GM13976 (cell line): Measurements from ENCODE around the gene ODF2L.

Experiments used
- DNase-seq: peaks from one replicate; pipeline ENCODE4 v3.0.0; 2012; ENCODE audit warnings: low spot score
- CTCF ChIP-seq: IDR thresholded peaks from 2 replicates; pipeline ENCODE4 v1.5.1; 2012; ENCODE audit warnings: borderline replicate concordance, mild to moderate bottlenecking; ENCODE audit not compliant: insufficient read depth; ENCODE audit errors: extremely low read depth, missing control alignments, control extremely low read depth
- in situ Hi-C: fragments of 300-500 bp; cut with MboI; formaldehyde crosslinking; loops from one replicate; pipeline ENCODE4 v1.12.0; 2022; ENCODE audit warnings: low sequenced_read_pairs, mixed read lengths, inconsistent platforms; ENCODE audit not compliant: unreplicated experiment

Gene ODF2L

DNA sequence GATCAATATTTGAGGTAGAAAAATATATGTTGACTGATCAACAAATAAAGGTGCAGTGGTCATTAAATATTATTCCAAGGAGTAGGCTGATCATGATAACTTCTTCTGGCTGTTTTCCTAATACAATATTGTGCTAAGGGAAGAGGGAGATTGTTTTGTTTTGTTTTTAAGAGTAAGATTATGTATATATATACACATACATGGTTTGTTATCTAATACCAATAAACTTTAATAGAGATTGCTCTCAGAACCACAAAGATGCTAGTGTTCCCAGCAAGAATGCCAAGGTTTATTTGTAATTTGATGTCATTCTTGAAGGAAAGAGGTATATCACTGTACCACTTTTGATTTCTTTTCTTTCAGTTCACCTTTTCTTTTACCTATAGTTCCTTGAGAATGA is 37.9 kb upstream of the ODF2L start:
- TF ChIP-seq CTCF = no peak
- DNase-seq = no peak
- in situ Hi-C loops = no loop called here

- no peak for DNase-seq
- TF ChIP-seq CTCF = no peak
- in situ Hi-C loops = no loop called here
Observed at GRCh38 chr1:86430376-86430775, 34.3 kb upstream of the ODF2L start.

DNA sequence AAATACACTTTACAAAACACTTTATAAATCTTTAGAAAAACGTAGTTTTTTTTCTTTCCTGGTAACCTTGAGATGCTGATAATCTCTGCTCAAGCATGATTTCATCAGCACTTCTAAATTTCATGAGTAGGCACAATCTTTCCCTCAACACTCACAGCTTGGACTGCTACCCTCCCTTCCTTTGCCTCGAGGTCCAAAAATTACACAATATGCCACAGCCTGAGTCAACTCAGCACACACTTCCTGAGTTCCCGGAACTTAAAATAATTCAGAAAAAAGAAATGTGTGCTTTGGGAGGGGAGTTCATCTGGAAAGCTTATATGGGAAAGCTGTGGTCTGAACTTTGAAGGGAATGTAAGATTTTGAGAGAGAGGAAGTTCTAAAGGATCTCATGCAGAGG is 33.7 kb upstream of the ODF2L start:
- no peak for TF ChIP-seq CTCF
- no peak for DNase-seq
- in situ Hi-C loops = no loop called here

GRCh38 chr1:86429122-86429725 is 33.1 kb upstream of the ODF2L start:
- no peak for TF ChIP-seq CTCF
- DNase-seq = no peak
- in situ Hi-C loops = no loop called here

GRCh38 chr1:86423873-86424272 is 27.8 kb upstream of the ODF2L start, which contains the start of gene CLCA2:
Gene CLCA2, plus strand, starts transcription at chr1:86424171. Its CDS starts 77 bp downstream, at chr1:86424248.
- in situ Hi-C loops = no loop called here
- no peak for DNase-seq
- TF ChIP-seq CTCF = no peak

- no peak for DNase-seq
- in situ Hi-C loops = no loop called here
- no peak for TF ChIP-seq CTCF
Observed at GRCh38 chr1:86423473-86423872, 27.4 kb upstream of the ODF2L start.

- in situ Hi-C loops = no loop called here
Observed at GRCh38 chr1:86421601-86422280, 25.6 kb upstream of the ODF2L start.

More at GRCh38 chr1:86421601-86422280, 25.6 kb upstream of the ODF2L start:
- TF ChIP-seq CTCF = no peak
- no peak for DNase-seq
